ENCODE data around the gene WDFY4. TPM values are rescaled to one million over a fixed set of nuclear protein-coding genes. Genes with fewer than 3 reads are reported as not detected.

The WDFY4 gene
- polyA plus RNA-seq, 1 donor from 2014 or later = not detected

DNA sequence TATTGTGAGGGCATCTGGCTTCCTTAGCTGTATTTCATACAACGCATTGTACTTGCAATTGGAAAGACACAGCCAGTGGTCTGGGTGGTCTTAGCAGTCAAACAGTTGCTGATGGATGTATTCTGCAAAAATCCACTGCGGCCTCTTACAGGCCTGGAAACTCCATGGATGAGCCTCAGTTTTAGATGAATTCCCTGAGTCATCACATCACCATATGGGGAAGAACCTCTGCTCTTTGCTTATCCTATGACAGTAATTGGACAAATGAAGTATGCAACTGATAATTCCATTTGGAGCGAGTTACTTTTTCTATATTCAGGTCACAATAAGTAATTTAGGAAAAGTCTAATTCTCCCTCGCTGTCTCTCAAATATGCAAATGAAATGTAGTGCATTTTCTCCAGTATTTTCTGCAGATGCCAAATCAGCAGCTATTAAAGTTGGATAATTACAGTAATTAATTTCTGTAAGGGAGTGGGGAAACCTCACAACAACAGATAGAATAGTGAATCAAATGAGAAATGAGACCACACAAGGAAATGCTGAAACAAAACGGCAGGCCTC, 78.8 kb downstream of the WDFY4 start:
- no peaks in the 10 kb centered on the region for H3K36me3 ChIP-seq (ENCODE audit: insufficient read depth, low read length)
- H3K9ac ChIP-seq (ENCODE audit: low read length) = no peak overlapping the region
- no peak for TF ChIP-seq EZH2 (IDR thresholded peaks at IDR 0.05; ENCODE audit: borderline replicate concordance, insufficient read depth, low read length, poor library complexity, severe bottlenecking)
- no peak for TF ChIP-seq TAF1 (IDR thresholded peaks at IDR 0.05; ENCODE audit: low read depth)
- no peak for TF ChIP-seq SMC3 (conservative IDR thresholded peaks at IDR 0.05; ENCODE audit: poor library complexity)
- TF ChIP-seq MXI1 (conservative IDR thresholded peaks at IDR 0.05; ENCODE audit: poor library complexity, severe bottlenecking) = no peak
- TF ChIP-seq RAD21 (conservative IDR thresholded peaks at IDR 0.05) = no peak
- no peak for TF ChIP-seq POLR2AphosphoS5 (IDR thresholded peaks at IDR 0.05)
- TF ChIP-seq REST (IDR thresholded peaks at IDR 0.05; ENCODE audit: borderline replicate concordance) = no peak
- no peak for TF ChIP-seq EP300 (conservative IDR thresholded peaks at IDR 0.05; ENCODE audit: poor library complexity, severe bottlenecking)
- TF ChIP-seq, protein P1, sequence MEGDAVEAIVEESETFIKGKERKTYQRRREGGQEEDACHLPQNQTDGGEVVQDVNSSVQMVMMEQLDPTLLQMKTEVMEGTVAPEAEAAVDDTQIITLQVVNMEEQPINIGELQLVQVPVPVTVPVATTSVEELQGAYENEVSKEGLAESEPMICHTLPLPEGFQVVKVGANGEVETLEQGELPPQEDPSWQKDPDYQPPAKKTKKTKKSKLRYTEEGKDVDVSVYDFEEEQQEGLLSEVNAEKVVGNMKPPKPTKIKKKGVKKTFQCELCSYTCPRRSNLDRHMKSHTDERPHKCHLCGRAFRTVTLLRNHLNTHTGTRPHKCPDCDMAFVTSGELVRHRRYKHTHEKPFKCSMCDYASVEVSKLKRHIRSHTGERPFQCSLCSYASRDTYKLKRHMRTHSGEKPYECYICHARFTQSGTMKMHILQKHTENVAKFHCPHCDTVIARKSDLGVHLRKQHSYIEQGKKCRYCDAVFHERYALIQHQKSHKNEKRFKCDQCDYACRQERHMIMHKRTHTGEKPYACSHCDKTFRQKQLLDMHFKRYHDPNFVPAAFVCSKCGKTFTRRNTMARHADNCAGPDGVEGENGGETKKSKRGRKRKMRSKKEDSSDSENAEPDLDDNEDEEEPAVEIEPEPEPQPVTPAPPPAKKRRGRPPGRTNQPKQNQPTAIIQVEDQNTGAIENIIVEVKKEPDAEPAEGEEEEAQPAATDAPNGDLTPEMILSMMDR (IDR thresholded peaks at IDR 0.05; ENCODE audit: poor library complexity, severe bottlenecking) = no peak
- no peaks in the 10 kb centered on the region for H3K79me2 ChIP-seq (replicated peaks; ENCODE audit: insufficient read depth, low read length)
- H3K9me3 ChIP-seq (ENCODE audit: low read length) = no peaks in the 10 kb centered on the region
- no peaks in the 10 kb centered on the region for H3F3A ChIP-seq (ENCODE audit: insufficient read depth, low read length, poor library complexity, severe bottlenecking)
- H3K27ac ChIP-seq (ENCODE audit: low read length) = no peak overlapping the region
- no peaks in the 10 kb centered on the region for H3K9me2 ChIP-seq (ENCODE audit: insufficient read depth, low read length)
- no peak overlapping the region for H3K4me2 ChIP-seq (ENCODE audit: low read length)
- H3K27me3 ChIP-seq (ENCODE audit: insufficient read depth, low read depth, low read length) = no peaks in the 10 kb centered on the region
- H2AFZ ChIP-seq (ENCODE audit: low read depth, low read length) = no peak overlapping the region
- no peak overlapping the region for H3K4me3 ChIP-seq (ENCODE audit: low read length)
- no peaks in the 10 kb centered on the region for H4K20me1 ChIP-seq (ENCODE audit: insufficient read depth)

DNA sequence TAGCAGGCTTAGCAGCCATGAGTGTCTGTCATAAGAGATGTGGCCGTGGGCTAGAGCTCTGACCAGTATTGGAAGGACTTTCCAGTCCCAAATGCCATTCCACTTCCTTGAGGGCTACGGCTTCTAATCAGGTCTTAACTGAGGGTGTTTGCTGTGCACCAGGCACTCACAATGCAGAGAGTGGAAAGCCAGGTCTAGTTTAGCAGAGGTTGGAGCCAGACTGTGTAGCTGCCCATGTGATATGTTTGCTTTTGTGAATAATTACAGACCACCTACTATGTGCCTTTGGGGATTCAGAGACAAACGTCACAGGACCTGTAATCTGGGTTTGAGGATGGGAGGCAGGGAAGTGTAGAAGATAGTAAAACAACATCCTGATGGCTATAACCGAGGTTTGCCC, 79.8 kb downstream of the WDFY4 start:
- Histone ChIP-seq H3F3A (ENCODE audit: insufficient read depth, low read length, poor library complexity, severe bottlenecking) (no peaks in the 10 kb centered on the region), H3K9me2 (ENCODE audit: insufficient read depth, low read length) (no peaks in the 10 kb centered on the region), H3K79me2 (replicated peaks; ENCODE audit: insufficient read depth, low read length) (no peaks in the 10 kb centered on the region), H3K4me2 (ENCODE audit: low read length) (no peak overlapping the region), H3K27ac (ENCODE audit: low read length) (no peak overlapping the region), H4K20me1 (ENCODE audit: insufficient read depth) (no peaks in the 10 kb centered on the region), H3K9me3 (ENCODE audit: low read length) (no peaks in the 10 kb centered on the region), H2AFZ (ENCODE audit: low read depth, low read length) (no peak overlapping the region), H3K27me3 (ENCODE audit: insufficient read depth, low read depth, low read length) (no peaks in the 10 kb centered on the region), H3K4me3 (ENCODE audit: low read length) (no peak overlapping the region), H3K9ac (ENCODE audit: low read length) (no peak overlapping the region), H3K36me3 (ENCODE audit: insufficient read depth, low read length) (no peaks in the 10 kb centered on the region)
- no peak for TF ChIP-seq MXI1 (conservative IDR thresholded peaks at IDR 0.05; ENCODE audit: poor library complexity, severe bottlenecking)
- TF ChIP-seq, protein P1 (IDR thresholded peaks at IDR 0.05; ENCODE audit: poor library complexity, severe bottlenecking) = no peak
- no peak for TF ChIP-seq EP300 (conservative IDR thresholded peaks at IDR 0.05; ENCODE audit: poor library complexity, severe bottlenecking)
- TF ChIP-seq REST (IDR thresholded peaks at IDR 0.05; ENCODE audit: borderline replicate concordance) = no peak
- TF ChIP-seq RAD21 (conservative IDR thresholded peaks at IDR 0.05) = no peak
- TF ChIP-seq POLR2AphosphoS5 (IDR thresholded peaks at IDR 0.05) = no peak
- TF ChIP-seq EZH2 (IDR thresholded peaks at IDR 0.05; ENCODE audit: borderline replicate concordance, insufficient read depth, low read length, poor library complexity, severe bottlenecking) = no peak
- TF ChIP-seq SMC3 (conservative IDR thresholded peaks at IDR 0.05; ENCODE audit: poor library complexity) = no peak
- no peak for TF ChIP-seq TAF1 (IDR thresholded peaks at IDR 0.05; ENCODE audit: low read depth)
